ENCODE results near the gene ROCK2.

DNA sequence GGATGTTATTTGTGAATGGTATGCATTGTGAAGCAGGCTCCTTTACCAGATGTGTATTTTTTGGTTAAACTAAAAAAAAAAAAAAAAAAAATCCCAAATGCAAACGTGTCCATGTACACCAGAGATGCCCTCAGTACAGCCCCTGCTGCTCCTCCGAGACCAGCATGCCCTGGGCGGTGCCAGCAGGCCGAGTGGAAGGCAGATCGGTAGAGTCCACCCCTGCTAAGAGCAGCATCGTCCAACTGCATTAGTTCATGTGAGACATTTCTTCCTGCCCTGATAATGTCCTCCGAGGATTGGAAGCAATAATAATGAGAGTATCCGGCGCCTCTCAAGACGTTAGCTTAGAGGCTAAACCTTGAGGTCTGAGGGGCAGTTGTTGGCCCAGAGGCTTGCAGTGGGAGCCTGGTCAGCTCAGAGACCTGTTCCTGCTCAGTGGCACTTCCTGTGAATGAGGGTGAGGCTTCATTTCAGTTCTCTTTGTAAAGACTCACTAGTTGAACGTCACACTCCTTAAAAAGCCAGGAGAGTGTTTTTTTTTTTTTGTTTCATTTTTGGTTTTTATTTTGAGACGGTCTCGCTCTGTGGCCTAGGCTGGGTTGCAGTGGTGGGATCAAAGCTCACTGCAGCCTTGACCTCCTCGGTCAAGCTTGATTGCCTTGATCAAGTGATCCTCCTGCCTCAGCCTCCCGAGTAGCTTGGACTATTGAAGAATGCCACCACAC, 183.5 kb downstream of the ROCK2 start:
- TF ChIP-seq, protein P1, sequence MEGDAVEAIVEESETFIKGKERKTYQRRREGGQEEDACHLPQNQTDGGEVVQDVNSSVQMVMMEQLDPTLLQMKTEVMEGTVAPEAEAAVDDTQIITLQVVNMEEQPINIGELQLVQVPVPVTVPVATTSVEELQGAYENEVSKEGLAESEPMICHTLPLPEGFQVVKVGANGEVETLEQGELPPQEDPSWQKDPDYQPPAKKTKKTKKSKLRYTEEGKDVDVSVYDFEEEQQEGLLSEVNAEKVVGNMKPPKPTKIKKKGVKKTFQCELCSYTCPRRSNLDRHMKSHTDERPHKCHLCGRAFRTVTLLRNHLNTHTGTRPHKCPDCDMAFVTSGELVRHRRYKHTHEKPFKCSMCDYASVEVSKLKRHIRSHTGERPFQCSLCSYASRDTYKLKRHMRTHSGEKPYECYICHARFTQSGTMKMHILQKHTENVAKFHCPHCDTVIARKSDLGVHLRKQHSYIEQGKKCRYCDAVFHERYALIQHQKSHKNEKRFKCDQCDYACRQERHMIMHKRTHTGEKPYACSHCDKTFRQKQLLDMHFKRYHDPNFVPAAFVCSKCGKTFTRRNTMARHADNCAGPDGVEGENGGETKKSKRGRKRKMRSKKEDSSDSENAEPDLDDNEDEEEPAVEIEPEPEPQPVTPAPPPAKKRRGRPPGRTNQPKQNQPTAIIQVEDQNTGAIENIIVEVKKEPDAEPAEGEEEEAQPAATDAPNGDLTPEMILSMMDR (conservative IDR thresholded peaks at IDR 0.05) = no peak
- no peak for TF ChIP-seq EZH2 (IDR thresholded peaks at IDR 0.05; ENCODE audit: low read depth)

Data from PC-9 (cell line).